ENCODE measurements around the gene ZNF800. TPM values are rescaled to one million over a fixed set of nuclear protein-coding genes. Genes with fewer than 3 reads are reported as not detected.

The ZNF800 gene
- total and polyA plus RNA-seq, 4 donors: 7.7 to 34.8 (median 20.6) TPM

DNA sequence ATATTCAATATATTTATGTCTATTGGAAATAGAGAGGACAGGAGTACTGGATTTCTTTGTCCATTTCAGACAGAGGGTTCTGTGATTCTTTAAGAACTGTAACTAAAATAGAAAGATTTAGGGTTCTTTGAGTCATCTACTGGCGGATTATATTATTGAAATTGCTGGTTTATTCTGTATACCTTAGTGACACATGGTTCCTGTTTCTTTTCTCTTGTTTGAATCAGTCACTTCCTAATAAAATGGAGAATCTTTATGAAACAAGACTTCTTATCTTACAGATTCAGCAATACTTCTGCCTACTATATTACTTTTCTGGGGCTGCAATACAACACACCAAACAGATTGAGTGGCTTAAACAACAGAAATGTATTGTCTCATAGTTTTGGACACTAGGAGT lies 20.8 kb upstream of the ZNF800 start:
- ATAC-seq (ENCODE audit: insufficient read depth, low FRiP score) (no peak), DNase-seq (no peak)
- WGBS, 2 donors: 61 to 71% methylated on average over 1 of the region's 1 CpG
- Histone ChIP-seq H3K36me3 (ENCODE audit: control insufficient read depth in 4 of 4, insufficient read depth in 4 of 4, low read length in 4 of 4) (no peaks in the 10 kb centered on the region), H3K4me1 (ENCODE audit: control insufficient read depth in 5 of 5, insufficient read depth in 5 of 5, low read length in 5 of 5) (no peaks in the 10 kb centered on the region), H3K27me3 (ENCODE audit: control insufficient read depth in 3 of 3, insufficient read depth in 3 of 3, low read length in 2 of 3) (no peaks in the 10 kb centered on the region), H3K9ac (ENCODE audit: insufficient read depth in 1 of 2, low read length in 2 of 2) (no peak overlapping the region), H3K4me3 (no peak overlapping the region), H3K9me3 (ENCODE audit: control insufficient read depth in 4 of 4, insufficient read depth in 3 of 4, low read length in 3 of 4) (no peaks in the 10 kb centered on the region), H3K27ac (ENCODE audit: low read depth in 1 of 2, low read length in 1 of 2) (no peak overlapping the region)
- TF ChIP-seq, protein P1, sequence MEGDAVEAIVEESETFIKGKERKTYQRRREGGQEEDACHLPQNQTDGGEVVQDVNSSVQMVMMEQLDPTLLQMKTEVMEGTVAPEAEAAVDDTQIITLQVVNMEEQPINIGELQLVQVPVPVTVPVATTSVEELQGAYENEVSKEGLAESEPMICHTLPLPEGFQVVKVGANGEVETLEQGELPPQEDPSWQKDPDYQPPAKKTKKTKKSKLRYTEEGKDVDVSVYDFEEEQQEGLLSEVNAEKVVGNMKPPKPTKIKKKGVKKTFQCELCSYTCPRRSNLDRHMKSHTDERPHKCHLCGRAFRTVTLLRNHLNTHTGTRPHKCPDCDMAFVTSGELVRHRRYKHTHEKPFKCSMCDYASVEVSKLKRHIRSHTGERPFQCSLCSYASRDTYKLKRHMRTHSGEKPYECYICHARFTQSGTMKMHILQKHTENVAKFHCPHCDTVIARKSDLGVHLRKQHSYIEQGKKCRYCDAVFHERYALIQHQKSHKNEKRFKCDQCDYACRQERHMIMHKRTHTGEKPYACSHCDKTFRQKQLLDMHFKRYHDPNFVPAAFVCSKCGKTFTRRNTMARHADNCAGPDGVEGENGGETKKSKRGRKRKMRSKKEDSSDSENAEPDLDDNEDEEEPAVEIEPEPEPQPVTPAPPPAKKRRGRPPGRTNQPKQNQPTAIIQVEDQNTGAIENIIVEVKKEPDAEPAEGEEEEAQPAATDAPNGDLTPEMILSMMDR (IDR thresholded peaks at IDR 0.05; ENCODE audit: control extremely low read depth, extremely low read depth): no peak

DNA sequence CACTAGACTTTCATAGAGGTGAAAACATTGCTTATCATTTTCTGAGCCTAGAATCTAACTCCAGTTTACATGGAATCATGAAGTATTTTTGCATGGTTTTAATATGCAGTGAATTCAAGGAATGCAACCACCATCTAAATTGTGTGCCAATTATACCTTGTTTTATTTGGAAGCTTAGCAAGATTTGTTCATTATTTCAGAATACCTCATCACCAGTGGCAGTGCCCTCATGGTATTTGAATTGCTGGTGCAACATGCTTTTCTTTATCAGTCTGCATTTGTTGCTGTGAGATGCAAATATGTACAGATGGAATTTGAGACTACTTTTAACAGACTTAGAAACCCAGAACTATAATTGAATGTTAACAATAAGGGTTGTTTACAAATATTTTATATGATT lies 18.7 kb upstream of the ZNF800 start:
- H3K4me3 ChIP-seq: no peak overlapping the region
- no peak overlapping the region for H3K27ac ChIP-seq (ENCODE audit: low read depth in 1 of 2, low read length in 1 of 2)
- TF ChIP-seq, protein P1 (IDR thresholded peaks at IDR 0.05; ENCODE audit: control extremely low read depth, extremely low read depth): no peak
- no peaks in the 10 kb centered on the region for H3K4me1 ChIP-seq (ENCODE audit: control insufficient read depth in 5 of 5, insufficient read depth in 5 of 5, low read length in 5 of 5)
- no peaks in the 10 kb centered on the region for H3K36me3 ChIP-seq (ENCODE audit: control insufficient read depth in 4 of 4, insufficient read depth in 4 of 4, low read length in 4 of 4)
- H3K9ac ChIP-seq (ENCODE audit: insufficient read depth in 1 of 2, low read length in 2 of 2): no peak overlapping the region
- no peak for DNase-seq
- no peak for ATAC-seq (ENCODE audit: insufficient read depth, low FRiP score)
- peaks cover 0 to 2% (median 0%) of the 10 kb centered on the region in 3 donors for H3K27me3 ChIP-seq (ENCODE audit: control insufficient read depth in 3 of 3, insufficient read depth in 3 of 3, low read length in 2 of 3)
- H3K9me3 ChIP-seq (ENCODE audit: control insufficient read depth in 4 of 4, insufficient read depth in 3 of 4, low read length in 3 of 4): no peaks in the 10 kb centered on the region

DNA sequence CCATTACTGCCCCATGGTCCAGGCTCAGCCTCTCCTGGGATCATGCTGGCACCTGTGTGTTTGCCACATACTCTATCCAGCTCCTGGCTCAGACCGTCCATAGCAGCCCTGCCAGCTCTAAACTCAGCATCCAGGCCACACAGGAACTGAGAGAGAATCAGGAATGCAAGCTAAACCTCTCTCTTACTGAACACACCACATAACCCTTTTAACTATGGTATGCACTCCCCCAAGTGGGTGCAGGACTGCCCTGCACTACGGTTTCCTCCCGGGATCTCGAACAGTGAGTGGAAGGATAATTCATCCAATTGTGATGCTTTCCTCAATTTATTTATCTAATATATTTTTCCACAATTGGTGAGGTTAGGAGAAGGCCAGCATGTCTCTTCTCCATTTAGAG lies 17.1 kb upstream of the ZNF800 start:
- WGBS, 2 donors: 67 to 79% methylated on average over 4 of the region's 4 CpGs
- DNase-seq (no peak), ATAC-seq (ENCODE audit: insufficient read depth, low FRiP score) (no peak)
- no peak overlapping the region for H3K4me3 ChIP-seq
- H3K36me3 ChIP-seq (ENCODE audit: control insufficient read depth in 4 of 4, insufficient read depth in 4 of 4, low read length in 4 of 4): no peaks in the 10 kb centered on the region
- H3K9me3 ChIP-seq (ENCODE audit: control insufficient read depth in 4 of 4, insufficient read depth in 3 of 4, low read length in 3 of 4): no peaks in the 10 kb centered on the region
- no peak overlapping the region for H3K9ac ChIP-seq (ENCODE audit: insufficient read depth in 1 of 2, low read length in 2 of 2)
- no peak overlapping the region for H3K27ac ChIP-seq (ENCODE audit: low read depth in 1 of 2, low read length in 1 of 2)
- H3K27me3 ChIP-seq (ENCODE audit: control insufficient read depth in 3 of 3, insufficient read depth in 3 of 3, low read length in 2 of 3): peaks cover 0 to 2% (median 0%) of the 10 kb centered on the region in 3 donors
- no peaks in the 10 kb centered on the region for H3K4me1 ChIP-seq (ENCODE audit: control insufficient read depth in 5 of 5, insufficient read depth in 5 of 5, low read length in 5 of 5)
- TF ChIP-seq, protein P1 (IDR thresholded peaks at IDR 0.05; ENCODE audit: control extremely low read depth, extremely low read depth): no peak

All from lung (tissue), 12 donors.